HG02840 (cell line): ENCODE data around the gene OR8H3.
"Not testable (repeated sequence)": the region's sequence is repeated elsewhere in the genome, so short reads cannot be mapped to it uniquely, and the experiment has no call there.

Source experiments
- ATAC-seq: cut with Tn5 transposase; IDR thresholded peaks from one replicate; pipeline ENCODE4 v1.9.1; 2021; ENCODE audit warnings: mild to moderate bottlenecking, moderate library complexity, moderate number of reproducible peaks; ENCODE audit not compliant: unreplicated experiment, low FRiP score

OR8H3 gene, protein sequence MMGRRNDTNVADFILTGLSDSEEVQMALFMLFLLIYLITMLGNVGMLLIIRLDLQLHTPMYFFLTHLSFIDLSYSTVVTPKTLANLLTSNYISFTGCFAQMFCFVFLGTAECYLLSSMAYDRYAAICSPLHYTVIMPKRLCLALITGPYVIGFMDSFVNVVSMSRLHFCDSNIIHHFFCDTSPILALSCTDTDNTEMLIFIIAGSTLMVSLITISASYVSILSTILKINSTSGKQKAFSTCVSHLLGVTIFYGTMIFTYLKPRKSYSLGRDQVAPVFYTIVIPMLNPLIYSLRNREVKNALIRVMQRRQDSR

DNA sequence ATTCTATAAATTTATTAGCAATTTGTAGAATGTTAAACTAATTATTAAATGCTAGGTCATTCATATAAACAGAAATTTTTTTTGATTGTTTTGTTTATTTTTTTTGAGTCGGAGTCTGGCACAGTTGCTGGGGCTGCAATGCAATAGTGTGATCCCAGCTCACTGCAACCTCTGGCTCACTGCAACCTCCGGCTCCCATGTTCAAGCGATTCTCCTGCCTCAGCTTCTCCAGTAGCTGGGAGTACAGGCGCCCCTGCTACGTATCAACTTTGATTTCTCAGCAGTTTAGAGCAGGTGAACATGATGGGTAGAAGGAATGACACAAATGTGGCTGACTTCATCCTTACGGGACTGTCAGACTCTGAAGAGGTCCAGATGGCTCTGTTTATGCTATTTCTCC is at the start of gene OR8H3:
Gene OR8H3 (plus strand): TSS at position 301 of the 400 bp plus-strand sequence. CDS start 0 bp downstream, at position 301.
- ATAC-seq: no peak

DNA sequence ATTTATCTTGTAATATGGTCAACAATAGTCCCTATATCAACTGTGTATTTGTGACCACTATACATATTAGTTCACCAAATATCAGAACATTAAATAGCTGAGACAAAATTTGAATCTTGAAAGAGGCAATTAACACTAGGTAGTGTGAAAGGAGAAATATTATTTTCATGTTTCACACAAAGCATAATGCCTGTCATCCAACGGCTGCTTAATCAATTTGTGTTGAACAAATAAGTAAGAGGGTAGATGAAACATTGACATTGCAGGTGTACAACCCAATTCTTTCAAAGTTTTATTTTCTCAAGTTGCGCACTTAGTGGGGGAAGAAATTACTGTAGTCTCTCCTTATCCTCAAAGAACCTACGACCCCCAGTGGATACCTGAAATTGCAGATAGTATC is 32.5 kb upstream of the OR8H3 start:
- no peak for ATAC-seq

DNA sequence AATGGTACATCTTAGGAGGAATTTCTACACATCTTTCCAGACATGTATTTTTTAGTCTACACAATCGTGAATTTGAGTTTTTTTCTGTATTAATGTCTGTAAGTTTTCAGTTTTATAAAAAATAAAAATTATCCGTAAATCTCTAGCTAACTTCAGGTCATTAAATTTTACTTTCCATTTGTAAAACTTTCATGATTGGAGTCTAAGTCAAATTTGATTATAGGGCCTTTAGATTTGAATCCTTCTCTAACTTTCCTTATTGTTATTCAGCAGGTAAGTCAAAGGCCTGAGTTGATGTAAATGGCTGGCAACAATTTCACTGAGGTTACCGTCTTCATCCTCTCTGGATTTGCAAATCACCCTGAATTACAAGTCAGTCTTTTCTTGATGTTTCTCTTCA is 29.2 kb upstream of the OR8H3 start, which contains the start of gene OR8I2:
Gene OR8I2 (plus strand): TSS at position 301 of the 400 bp plus-strand sequence. CDS start 0 bp downstream, at position 301.
- no peak for ATAC-seq

DNA sequence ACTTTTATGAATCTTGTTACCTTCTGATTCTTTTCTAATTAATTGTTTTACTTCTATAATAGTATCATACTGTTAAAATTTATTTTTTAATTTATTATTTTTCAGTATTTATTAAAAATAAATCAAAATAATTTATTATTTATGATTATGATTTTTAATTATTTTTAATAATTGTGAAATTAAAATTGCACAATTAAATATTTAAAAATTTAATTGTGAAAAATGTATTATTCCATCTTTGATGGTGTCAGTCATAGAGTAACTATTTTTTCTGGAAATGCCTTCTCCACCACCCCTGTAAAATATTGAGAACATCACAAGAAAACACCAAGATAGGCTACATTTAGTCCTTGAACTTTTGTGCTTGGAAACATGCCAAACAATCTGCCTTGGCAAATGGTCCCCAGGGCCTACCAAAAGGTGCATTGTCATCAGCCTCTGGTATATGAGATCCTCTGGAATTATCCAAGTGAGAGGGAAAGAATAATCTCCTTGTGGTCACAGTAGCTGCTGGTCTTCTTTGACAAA is 18.9 kb upstream of the OR8H3 start, which contains the start of gene OR8H2:
Gene OR8H2 (plus strand): TSS at position 478 of the 528 bp plus-strand sequence. CDS start 1,356 bp downstream, outside the sequence.
- ATAC-seq: no peak

DNA sequence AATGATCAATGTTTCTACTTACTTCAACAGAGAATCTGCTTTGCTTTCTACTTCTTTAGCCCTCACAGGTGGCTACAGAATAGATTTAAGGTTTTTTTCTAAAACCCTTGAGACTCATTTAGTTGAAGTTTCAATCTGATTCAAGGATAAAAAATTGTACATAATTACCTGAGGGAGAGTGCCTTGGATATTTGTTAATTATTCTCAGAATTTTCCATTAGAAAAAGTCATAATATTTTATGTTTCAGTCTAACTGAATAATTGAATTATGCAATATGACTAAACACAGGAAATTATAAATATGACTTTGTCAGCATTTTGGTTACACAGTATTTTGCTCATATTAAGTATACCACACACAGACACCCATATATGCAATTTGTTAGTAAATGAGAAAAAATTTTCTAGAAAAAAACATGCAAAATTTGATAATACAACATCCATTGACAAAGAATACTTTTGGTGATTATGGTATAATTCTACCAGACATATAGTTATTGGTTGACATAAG is 18.0 kb downstream of the OR8H3 start, which contains the start of gene OR8J3:
Gene OR8J3 (minus strand): TSS at position 51 of the 511 bp plus-strand sequence. CDS start 2,483 bp downstream, outside the sequence.
- ATAC-seq: no peak

DNA sequence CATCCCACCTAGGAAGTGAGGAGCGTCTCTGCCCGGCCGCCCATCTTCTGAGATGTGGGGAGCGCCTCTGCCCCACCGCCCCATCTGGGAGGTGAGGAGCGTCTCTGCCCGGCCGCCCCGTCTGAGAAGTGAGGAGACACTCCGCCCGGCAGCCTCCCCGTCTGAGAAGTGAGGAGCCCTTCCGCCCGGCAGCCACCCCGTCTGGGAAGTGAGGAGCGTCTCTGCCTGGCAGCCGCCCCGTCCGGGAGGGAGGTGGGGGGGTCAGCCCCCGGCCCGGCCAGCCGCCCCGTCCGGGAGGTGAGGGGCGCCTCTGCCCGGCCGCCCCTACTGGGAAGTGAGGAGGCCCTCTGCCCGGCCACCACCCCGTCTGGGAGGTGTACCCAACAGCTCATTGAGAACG is 21.5 kb downstream of the OR8H3 start:
- not testable (repeated sequence) for ATAC-seq

DNA sequence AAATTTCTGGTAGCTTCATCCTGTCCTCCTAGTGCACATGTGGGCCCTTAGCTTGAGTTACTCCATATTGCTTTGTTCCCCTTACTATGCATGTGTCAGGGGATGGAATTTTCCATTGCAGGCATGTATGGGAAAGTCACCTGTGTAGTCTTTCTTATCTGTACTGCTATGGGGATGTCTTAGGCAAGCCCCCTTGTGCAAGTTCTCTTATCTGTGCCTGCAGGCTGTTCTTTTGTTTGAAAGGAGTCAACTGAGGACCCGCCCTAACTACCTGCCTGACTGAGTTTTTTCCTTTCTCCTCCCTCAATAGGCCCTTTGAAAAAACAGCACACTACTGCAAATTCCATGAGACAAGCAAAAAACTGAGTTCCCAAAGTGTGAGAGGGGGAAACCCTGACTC is 29.2 kb downstream of the OR8H3 start:
- no peak for ATAC-seq

DNA sequence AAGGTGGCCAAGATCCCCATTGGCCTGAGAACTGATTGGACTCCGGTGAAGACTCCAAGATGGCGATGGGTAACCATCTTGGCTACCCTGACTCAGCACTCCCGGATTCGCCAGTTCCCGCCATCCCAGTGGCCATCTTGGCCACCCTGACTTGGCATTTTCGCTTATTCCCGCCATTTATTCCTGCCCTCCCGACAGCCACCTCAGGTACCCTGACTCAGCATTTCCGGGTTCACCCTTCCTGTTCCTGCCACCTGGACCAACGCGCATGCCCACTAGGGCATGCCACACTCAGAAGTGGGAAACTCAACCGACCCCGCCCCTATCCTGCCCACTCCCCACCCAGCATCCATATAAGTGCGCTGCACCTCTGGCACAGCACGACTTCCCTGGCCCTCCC is 30.2 kb downstream of the OR8H3 start:
- ATAC-seq: no peak

DNA sequence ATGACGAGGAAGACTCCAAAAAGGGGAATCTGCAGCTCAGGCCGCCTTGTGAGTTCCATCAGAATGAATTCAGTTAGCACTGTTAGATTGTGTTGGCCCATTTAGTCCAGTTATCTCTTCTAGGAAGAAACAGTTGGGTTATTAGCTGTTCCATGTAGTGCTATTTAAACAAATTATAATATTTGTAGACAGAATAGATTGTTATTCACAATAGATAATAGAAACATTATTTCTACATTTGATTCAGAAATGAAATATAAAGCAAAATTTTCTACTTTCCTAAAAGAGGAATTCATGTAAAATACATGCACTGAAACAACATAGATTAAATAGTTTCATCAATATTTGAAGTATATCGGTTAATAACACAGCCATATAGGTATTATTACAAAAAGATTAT is 38.0 kb downstream of the OR8H3 start, which contains the start of gene OR8K5:
Gene OR8K5 (minus strand): TSS at position 101 of the 400 bp plus-strand sequence. CDS start 0 bp downstream, at position 101.
- no peak for ATAC-seq

DNA sequence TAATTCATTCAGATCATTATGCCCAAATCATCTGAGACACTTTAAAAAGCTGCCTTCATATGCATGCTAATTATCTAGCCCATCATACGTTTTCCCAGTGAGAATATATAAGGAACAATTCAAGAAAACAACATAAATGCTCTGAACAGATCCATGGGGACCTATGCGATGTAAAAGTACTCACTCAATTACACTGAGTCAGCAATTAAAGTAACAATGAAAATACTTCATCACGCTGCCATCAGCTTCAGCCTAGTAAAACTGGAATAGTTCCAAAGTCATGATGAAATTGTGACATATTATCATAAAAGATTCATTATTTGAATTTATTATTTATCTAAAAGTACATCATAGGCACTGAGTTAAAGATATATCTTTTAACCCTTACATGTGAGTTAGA is 41.6 kb downstream of the OR8H3 start:
- no peak for ATAC-seq

DNA sequence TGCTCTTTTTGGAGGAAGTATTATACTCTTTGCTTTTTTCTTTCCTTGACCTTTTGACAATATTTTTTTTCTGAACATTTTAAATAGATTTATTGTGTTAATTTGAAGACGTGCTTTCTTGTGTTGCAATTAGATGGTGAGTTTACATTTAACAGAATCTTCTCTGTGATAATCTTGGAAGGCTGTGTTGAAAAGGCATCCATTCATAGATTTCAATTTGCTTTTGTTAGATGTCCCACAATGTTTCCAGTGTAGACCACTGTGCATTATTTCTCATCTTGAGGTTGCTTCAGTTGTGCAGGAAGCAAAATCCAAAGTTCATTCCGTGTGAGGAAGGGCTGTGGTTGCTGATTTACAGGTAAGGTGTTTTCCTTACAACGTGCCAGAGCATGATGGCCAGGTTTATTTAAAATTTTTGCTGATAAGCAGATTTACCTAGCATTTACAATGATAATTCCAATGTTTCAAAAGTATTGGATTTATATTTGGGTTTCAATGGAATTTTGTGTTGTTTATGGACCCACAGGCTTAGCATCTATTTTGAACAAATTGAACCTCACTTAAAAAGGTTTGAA is 50.2 kb downstream of the OR8H3 start:
- ATAC-seq: no peak
